K562 (cell line): ENCODE results near the gene IRX1. TPM values are rescaled to one million over a fixed set of nuclear protein-coding genes. Genes with fewer than 3 reads are reported as not detected.

Experiments
- ATAC-seq: fragments of 200-7000 bp; cut with Tn5 transposase; 3 replicates; pipeline ENCODE4 v1.9.1; 2020; ENCODE audit warnings: moderate library complexity
- BruUV-seq: library from RNA; stranded (reverse); fragments of 400-500 nt; replicated peaks from 2 replicates; lab custom pipeline; 2021; lab: Mats Ljungman, UMichigan
- CTCF ChIA-PET: fragments of 300-600 bp; formaldehyde crosslinking; extraction: SDS; loops from one replicate; lab custom pipeline; 2021; ENCODE audit warnings: low intra/inter-chr PET ratio; lab: Yijun Ruan, JAX
- POLR2A ChIA-PET: fragments of 300-600, 350-650 bp; sonication (Branson Sonifier 250); formaldehyde crosslinking; extraction: SDS; loops from one replicate; lab custom pipeline; 2021; ENCODE audit warnings: antibody characterized with exemption, inconsistent platforms; lab: Yijun Ruan, JAX
- DNase-seq, 4 experiments: peaks; one replicate each; pipeline versions ENCODE4 v3.0.0 to v3.0.0-alpha.2; 2011 to 2018; ENCODE audit warnings: low spot score in 3 of 4, mixed read lengths in 3 of 4; ENCODE audit errors: extremely low read depth in 1 of 4
- FAIRE-seq: peaks from 2 replicates; lab custom pipeline; 2011; peaks lifted over from hg19 to GRCh38; lab: Jason Lieb, UNC
- H2AFZ ChIP-seq: 2 replicates; pipeline ENCODE4 v1.6.0; 2011; ENCODE audit warnings: low read depth, low read length, control low read depth, inconsistent platforms
- H3K27ac ChIP-seq: fragments of 200-600 bp; 3 replicates; pipeline ENCODE4 v1.8.0; 2011; ENCODE audit warnings: low read depth, mild to moderate bottlenecking, control low read depth, inconsistent platforms, low read length, moderate library complexity, mixed read lengths; ENCODE audit errors: extremely low read depth
- H3K27me3 ChIP-seq, 2 experiments: fragments of 300-600 bp in 1 of 2; 2 replicates in 1 of 2; 3 replicates in 1 of 2; pipeline versions ENCODE4 v1.6.0 to v1.8.0; 2011; ENCODE audit warnings: inconsistent platforms in 2 of 2, low read length in 2 of 2, mild to moderate bottlenecking in 1 of 2, mixed read lengths in 1 of 2, moderate library complexity in 1 of 2; ENCODE audit not compliant: control insufficient read depth in 2 of 2, insufficient read depth in 2 of 2
- H3K36me3 ChIP-seq: fragments of 300-600 bp; 3 replicates; pipeline ENCODE4 v1.8.0; 2011; ENCODE audit warnings: mild to moderate bottlenecking, low read length, inconsistent platforms; ENCODE audit not compliant: control insufficient read depth, insufficient read depth
- H3K4me1 ChIP-seq, 2 experiments: fragments of 200-600 bp in 1 of 2; replicated peaks in 1 of 2; 2 replicates in 1 of 2; 3 replicates in 1 of 2; pipeline versions ENCODE4 v1.5.1 to v1.8.0; 2011; ENCODE audit warnings: inconsistent platforms in 2 of 2, low read length in 2 of 2, mild to moderate bottlenecking in 1 of 2, mixed read lengths in 1 of 2, moderate library complexity in 1 of 2; ENCODE audit not compliant: control insufficient read depth in 2 of 2, insufficient read depth in 2 of 2
- H3K4me2 ChIP-seq: 2 replicates; pipeline ENCODE4 v1.6.1; 2011; ENCODE audit warnings: low read length, control low read depth, inconsistent platforms, mixed read lengths; ENCODE audit not compliant: insufficient read depth
- H3K4me3 ChIP-seq: fragments of 200-600 bp; sonication (generic), shearing (Covaris generic); 2 replicates; pipeline ENCODE4 v1.5.1; 2016; ENCODE audit warnings: control low read depth, inconsistent platforms
- H3K79me2 ChIP-seq: fragments of 200-600 bp; 3 replicates; pipeline ENCODE4 v1.8.0; 2011; ENCODE audit warnings: low read length, inconsistent platforms; ENCODE audit not compliant: control insufficient read depth, insufficient read depth
- H3K9ac ChIP-seq, 2 experiments: 2 replicates each; pipeline versions ENCODE4 v1.6.0 to v1.6.1; 2011; ENCODE audit warnings: low read depth in 2 of 2, low read length in 2 of 2, control low read depth in 1 of 2, inconsistent platforms in 1 of 2, mild to moderate bottlenecking in 1 of 2, mixed read lengths in 1 of 2; ENCODE audit not compliant: insufficient read depth in 1 of 2
- H3K9me1 ChIP-seq: one replicate; pipeline ENCODE4 v1.6.0; 2011; ENCODE audit warnings: inconsistent platforms, mild to moderate bottlenecking, low read length, moderate library complexity; ENCODE audit not compliant: control insufficient read depth, insufficient read depth
- H3K9me3 ChIP-seq: replicated peaks from 2 replicates; pipeline ENCODE4 v1.5.1; 2011; ENCODE audit warnings: low read depth, low read length, inconsistent platforms; ENCODE audit not compliant: control insufficient read depth, insufficient read depth
- H4K20me1 ChIP-seq: replicated peaks from 2 replicates; pipeline ENCODE4 v1.6.1; 2011; ENCODE audit warnings: low read length, inconsistent platforms, mixed read lengths; ENCODE audit not compliant: control insufficient read depth, insufficient read depth
- C11orf30 ChIP-seq: fragments of 450-650 bp; IDR thresholded peaks from 2 replicates; pipeline ENCODE4 v1.6.1; 2016; ENCODE audit warnings: low read depth, mild to moderate bottlenecking
- E2F3 ChIP-seq: fragments of 250-450 bp; sonication (Bioruptor Pico); IDR thresholded peaks from 2 replicates; pipeline ENCODE4 v1.4.0; 2020; ENCODE audit warnings: mild to moderate bottlenecking
- FUS ChIP-seq: fragments of 200-400 bp; formaldehyde crosslinking; optimal IDR thresholded peaks from 2 replicates; pipeline ENCODE3; 2017; ENCODE audit warnings: low read depth, low read length
- MAFF ChIP-seq: IDR thresholded peaks from 2 replicates; pipeline ENCODE4 v1.6.1; 2012; ENCODE audit warnings: low read length, improper control_type of control experiment
- MAFG ChIP-seq: fragments of 450-650 bp; conservative IDR thresholded peaks from 2 replicates; pipeline ENCODE4 v1.6.1; 2016; ENCODE audit warnings: missing genetic modification characterization, missing compliant biosample characterization
- NFE2L1 ChIP-seq: fragments of 450-650 bp; IDR thresholded peaks from 2 replicates; pipeline ENCODE4 v1.6.1; 2016; ENCODE audit warnings: missing genetic modification characterization, low read depth, mild to moderate bottlenecking, missing compliant biosample characterization, moderate library complexity, borderline replicate concordance
- STAG1 ChIP-seq: sonication (generic); formaldehyde crosslinking; IDR thresholded peaks from 2 replicates; pipeline ENCODE4 v1.5.0; 2020; ENCODE audit warnings: missing genetic modification reagents, borderline replicate concordance
- TAL1 ChIP-seq: fragments of 450-650 bp; IDR thresholded peaks from 2 replicates; pipeline ENCODE4 v1.6.1; 2016; ENCODE audit warnings: mild to moderate bottlenecking
- ZNF146 ChIP-seq: IDR thresholded peaks from one replicate; pipeline ENCODE4 v1.6.1; 2018; ENCODE audit warnings: missing compliant biosample characterization; ENCODE audit not compliant: unreplicated experiment
- ZNF316 ChIP-seq: fragments of 450-650 bp; IDR thresholded peaks from 2 replicates; pipeline ENCODE4 v1.6.1; 2016
- ZNF740 ChIP-seq, 3 experiments: fragments of 200-800 bp in 1 of 3; sonication (Bioruptor generic) in 1 of 3; sonication (generic) in 1 of 3; formaldehyde crosslinking in 1 of 3; IDR thresholded peaks; 2 replicates each; pipeline versions ENCODE4 v1.6.1 to v1.8.0; 2016 to 2022; ENCODE audit warnings: mild to moderate bottlenecking in 2 of 3, missing compliant biosample characterization in 2 of 3, missing genetic modification characterization in 2 of 3, missing genetic modification reagents in 1 of 3
- ZNF780A ChIP-seq: fragments of 250-450 bp; sonication (Bioruptor Pico); IDR thresholded peaks from 2 replicates; pipeline ENCODE4 v1.5.0; 2021; ENCODE audit warnings: mild to moderate bottlenecking
- WGBS: fragments of 100-300 bp; shearing (Covaris generic); methylation state at CpG from one replicate; pipeline ENCODE4 v1.1.6; 2016; ENCODE audit warnings: low coverage, mixed read lengths; ENCODE audit not compliant: insufficient coverage; ENCODE audit errors: missing lambda C conversion rate; 5-methylcytosine and 5-hydroxymethylcytosine counted together
- in situ Hi-C: fragments of 300-500 bp; cut with MboI; formaldehyde crosslinking; loops from 4 replicates; pipeline ENCODE4 v1.15.0; 2018; ENCODE audit warnings: inconsistent platforms, mixed read lengths
- intact Hi-C: fragments of 100-400 bp; cut with micrococcal nuclease; formaldehyde crosslinking; loops from 2 replicates; pipeline ENCODE4 v1.14.2; 2022
- polyA plus RNA-seq, 8 experiments: library from polyadenylated mRNA; depleted of rRNA in 4 of 8; stranded (reverse) in 5 of 8; unstranded in 3 of 8; fragments of >200 nt; fragmentation: Nextera tagmentation in 2 of 8; fragmentation: Illumina TruSeq in 1 of 8; extraction: Ambion mirVana in 2 of 8; extraction: Trizol in 1 of 8; gene quantifications; 2 replicates each; pipeline versions ENCODE4 v1.2.1 to v1.2.3, GENCODE V29; 2011 to 2014; ENCODE audit warnings: inconsistent platforms in 1 of 8, missing spikeins in 1 of 8
- total RNA-seq, 7 experiments: library from RNA; depleted of rRNA in 6 of 7; stranded (reverse); fragments of >200 nt in 6 of 7; fragmentation: Illumina TruSeq in 2 of 7; extraction: Trizol in 2 of 7; gene quantifications; 2 replicates each; pipeline versions ENCODE4 v1.2.1 to v1.2.3, GENCODE V29; 2011 to 2021; ENCODE audit warnings: low replicate concordance in 1 of 7

The IRX1 gene
- total and polyA plus RNA-seq, 9 of the 15 experiments (the other 6 are each of a cell fraction or from before 2014, with no cell fraction given), result not detected

- no peak for FAIRE-seq
- H3K4me3 ChIP-seq, result no peak overlapping the region
- 0% methylated on average over 3 of the region's 3 CpGs for WGBS
- no peak overlapping the region for H3K27ac ChIP-seq
- DNase-seq, result no peak
- H3K4me1 ChIP-seq, result no peaks in the 10 kb centered on the region
- ChIA-PET POLR2A (no interaction called here), CTCF (no interaction called here)
- peaks cover 0 to 13% of the 10 kb centered on the region in 2 experiments; a peak in 2 of 5 replicates for H3K27me3 ChIP-seq
- no peak overlapping the region for H2AFZ ChIP-seq
- H3K36me3 ChIP-seq, result no peaks in the 10 kb centered on the region
- 0 out of 2 replicates have a peak, but pooled peaks cover 3% of the 10 kb centered on the region for H4K20me1 ChIP-seq
- intact Hi-C loops, result no loop called here
- 0 out of 2 replicates have a peak, but pooled peaks have one; percentile 17 for TF ChIP-seq MAFF
- TF ChIP-seq C11orf30, result peak; percentile 61; the same call in 1 of the 2 replicates
- peak; percentile 67 for TF ChIP-seq MAFG (tag)
- TF ChIP-seq FUS, result no peak
- no peak for TF ChIP-seq ZNF780A
- TF ChIP-seq ZNF316, result peak; percentile 46; the same call in 1 of the 2 replicates
- 0 out of 2 replicates have a peak, but pooled peaks have one; percentile 16 for TF ChIP-seq NFE2L1 (tag)
- TF ChIP-seq STAG1, result no peak
- no peak for TF ChIP-seq TAL1
- TF ChIP-seq ZNF146 (CRISPR knock-in tag), result no peak
- TF ChIP-seq ZNF740 (CRISPR knock-in tag; IDR thresholded peaks at IDR 0.05), result no peak
- TF ChIP-seq ZNF740 (tag; IDR thresholded peaks at IDR 0.05), result no peak
- no peak for TF ChIP-seq E2F3 (CRISPR knock-in tag)
- BruUV-seq, result no TSS peak
- ATAC-seq, result no peak
- no peaks in the 10 kb centered on the region for H3K9me3 ChIP-seq
- no peak overlapping the region for H3K9ac ChIP-seq
- in situ Hi-C loops, result no loop called here
- H3K9me1 ChIP-seq, result no peaks in the 10 kb centered on the region
- no peak overlapping the region for H3K4me2 ChIP-seq
- no peaks in the 10 kb centered on the region for H3K79me2 ChIP-seq
Observed at GRCh38 chr5:3546028-3546427, 49.6 kb upstream of the IRX1 start.
